ENCODE data around the gene NKX6-2. TPM values are rescaled to one million over a fixed set of nuclear protein-coding genes. Genes with fewer than 3 reads are reported as not detected.

The NKX6-2 gene
- total RNA-seq, 4 donors from 2014 or later, result not detected

DNA sequence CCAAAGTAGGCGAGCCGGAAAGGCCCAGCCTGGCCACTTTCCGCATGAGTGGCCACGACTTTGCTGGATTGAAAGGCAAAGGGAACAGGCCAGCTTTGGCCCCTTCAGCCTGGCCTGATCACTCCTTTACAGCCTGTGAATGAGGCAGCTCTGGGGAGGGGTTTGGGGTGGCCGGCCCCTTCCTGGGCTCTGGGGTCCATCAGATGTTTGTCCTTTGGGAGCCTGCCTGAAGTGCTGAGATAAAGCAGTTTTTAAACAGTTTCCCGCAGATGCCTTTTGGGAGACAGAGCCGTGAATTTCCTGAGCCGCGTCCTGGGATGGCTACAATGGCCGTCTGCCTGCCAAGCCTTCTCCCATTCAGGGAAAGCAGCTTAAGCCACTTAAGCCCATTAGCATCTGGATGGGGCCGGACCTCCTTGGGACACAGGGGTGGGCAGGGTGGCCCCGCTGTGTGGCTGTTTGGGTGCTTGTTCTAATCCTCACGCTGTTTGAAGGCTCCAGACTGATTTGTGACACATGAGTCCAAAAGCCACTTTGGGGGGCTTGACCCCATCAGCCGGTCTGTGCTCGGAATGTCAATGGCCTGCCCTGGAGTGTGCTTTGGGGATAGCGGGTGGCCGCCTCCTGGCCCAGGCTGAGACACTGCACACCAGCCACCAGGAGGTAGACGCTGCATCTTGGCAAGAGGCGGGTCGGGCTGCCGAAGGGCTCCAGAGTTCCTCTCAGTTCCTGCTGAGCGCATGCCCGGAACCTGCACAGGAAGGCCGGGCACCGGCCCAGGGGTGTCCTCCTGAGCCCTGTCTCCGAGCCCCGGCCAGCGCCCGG, 38.9 kb downstream of the NKX6-2 start:
- peak overlapping the region in 3 of 4 donors; percentile 43 to 59 (median 54) for H3K27ac ChIP-seq
- no peaks in the 10 kb centered on the region for H3K9me3 ChIP-seq
- no peaks in the 10 kb centered on the region for H3K27me3 ChIP-seq
- peak; percentile 52 for ATAC-seq
- no peak for TF ChIP-seq EP300 (IDR thresholded peaks at IDR 0.05)
- TF ChIP-seq, protein P1, sequence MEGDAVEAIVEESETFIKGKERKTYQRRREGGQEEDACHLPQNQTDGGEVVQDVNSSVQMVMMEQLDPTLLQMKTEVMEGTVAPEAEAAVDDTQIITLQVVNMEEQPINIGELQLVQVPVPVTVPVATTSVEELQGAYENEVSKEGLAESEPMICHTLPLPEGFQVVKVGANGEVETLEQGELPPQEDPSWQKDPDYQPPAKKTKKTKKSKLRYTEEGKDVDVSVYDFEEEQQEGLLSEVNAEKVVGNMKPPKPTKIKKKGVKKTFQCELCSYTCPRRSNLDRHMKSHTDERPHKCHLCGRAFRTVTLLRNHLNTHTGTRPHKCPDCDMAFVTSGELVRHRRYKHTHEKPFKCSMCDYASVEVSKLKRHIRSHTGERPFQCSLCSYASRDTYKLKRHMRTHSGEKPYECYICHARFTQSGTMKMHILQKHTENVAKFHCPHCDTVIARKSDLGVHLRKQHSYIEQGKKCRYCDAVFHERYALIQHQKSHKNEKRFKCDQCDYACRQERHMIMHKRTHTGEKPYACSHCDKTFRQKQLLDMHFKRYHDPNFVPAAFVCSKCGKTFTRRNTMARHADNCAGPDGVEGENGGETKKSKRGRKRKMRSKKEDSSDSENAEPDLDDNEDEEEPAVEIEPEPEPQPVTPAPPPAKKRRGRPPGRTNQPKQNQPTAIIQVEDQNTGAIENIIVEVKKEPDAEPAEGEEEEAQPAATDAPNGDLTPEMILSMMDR (IDR thresholded peaks at IDR 0.05), result peak in 1 of 4 experiments; percentile 54
- H3K4me1 ChIP-seq, result peaks cover 0 to 35% (median 0%) of the 10 kb centered on the region in 3 donors
- H3K36me3 ChIP-seq, result peaks cover 0 to 62% of the 10 kb centered on the region in 2 donors
- no peak overlapping the region for H3K4me3 ChIP-seq
- WGBS, 2 donors (ENCODE audit: low coverage in 1 of 2), result 100% methylated on average over 1 of the region's 29 CpGs; no CpG with 5 or more reads in 1 of the 2 donors

DNA sequence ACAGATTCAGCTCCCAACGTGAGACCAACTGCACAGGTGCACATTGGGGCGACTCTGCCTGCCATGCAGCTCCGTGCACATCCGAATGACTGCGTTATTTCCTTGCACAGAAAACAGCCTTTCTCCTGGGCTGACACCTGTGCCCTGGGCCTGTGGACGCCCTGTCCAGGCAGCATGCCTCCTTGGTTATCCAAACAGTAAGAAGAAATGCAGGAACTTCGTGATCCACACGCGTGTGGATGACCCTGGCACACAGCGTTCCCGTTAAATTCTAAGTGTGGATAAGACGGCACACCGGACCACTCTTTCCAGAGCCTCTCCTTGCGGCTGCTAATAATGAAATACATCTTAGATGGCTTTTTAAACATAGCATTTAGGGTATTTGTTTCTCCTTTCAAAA, 39.6 kb downstream of the NKX6-2 start:
- Histone ChIP-seq H3K4me3 (no peak overlapping the region), H3K9me3 (no peaks in the 10 kb centered on the region), H3K4me1 (peaks cover 0 to 35% (median 0%) of the 10 kb centered on the region in 3 donors), H3K27me3 (no peaks in the 10 kb centered on the region), H3K27ac (peak overlapping the region in 3 of 4 donors; percentile 43 to 59 (median 54)), H3K36me3 (peaks cover 0 to 62% of the 10 kb centered on the region in 2 donors)
- no peak for ATAC-seq
- 65% methylated on average over 5 of the region's 14 CpGs; no CpG with 5 or more reads in 1 of the 2 donors for WGBS, 2 donors (ENCODE audit: low coverage in 1 of 2)
- TF ChIP-seq EP300 (IDR thresholded peaks at IDR 0.05) (no peak), POLR2AphosphoS5 (IDR thresholded peaks at IDR 0.05) (no peak), POLR2A (IDR thresholded peaks at IDR 0.05) (no peak)
- TF ChIP-seq, protein P1 (IDR thresholded peaks at IDR 0.05), result no peak

GRCh38 chr10:132745971-132746370, 40.0 kb downstream of the NKX6-2 start:
- Histone ChIP-seq H3K9me3 (no peaks in the 10 kb centered on the region), H3K36me3 (peaks cover 0 to 62% of the 10 kb centered on the region in 2 donors), H3K27me3 (no peaks in the 10 kb centered on the region), H3K27ac (peak overlapping the region in 2 of 4 donors; percentile 54 to 59), H3K4me3 (no peak overlapping the region), H3K4me1 (peaks cover 0 to 35% (median 0%) of the 10 kb centered on the region in 3 donors)
- 91% methylated on average over 9 of the region's 13 CpGs; no CpG with 5 or more reads in 1 of the 2 donors for WGBS, 2 donors (ENCODE audit: low coverage in 1 of 2)
- TF ChIP-seq, protein P1 (IDR thresholded peaks at IDR 0.05), result no peak
- TF ChIP-seq EP300 (IDR thresholded peaks at IDR 0.05) (no peak), POLR2AphosphoS5 (IDR thresholded peaks at IDR 0.05) (no peak), POLR2A (IDR thresholded peaks at IDR 0.05) (no peak)
- no peak for ATAC-seq

DNA sequence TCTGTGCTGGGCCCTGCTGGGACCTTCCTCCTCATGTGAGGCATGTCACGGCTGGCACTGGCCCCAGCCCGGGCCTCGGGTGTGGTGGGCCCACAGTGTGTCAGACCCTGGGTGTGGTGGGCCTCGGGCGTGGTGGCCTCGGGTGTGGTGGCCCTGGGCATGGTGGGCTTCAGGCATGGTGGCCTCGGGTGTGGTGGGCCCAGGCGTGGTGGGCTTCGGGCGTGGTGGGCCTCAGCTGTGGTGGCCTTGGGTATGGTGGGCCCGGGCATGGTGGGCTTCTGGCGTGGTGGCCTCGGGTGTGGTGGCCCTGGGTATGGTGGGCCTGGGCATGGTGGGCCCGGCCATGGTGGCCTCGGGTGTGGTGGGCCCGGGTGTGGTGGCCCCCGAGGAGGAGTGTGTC, 40.4 kb downstream of the NKX6-2 start:
- Histone ChIP-seq H3K27me3 (no peaks in the 10 kb centered on the region), H3K27ac (peak overlapping the region in 2 of 4 donors; percentile 54 to 59), H3K9me3 (no peaks in the 10 kb centered on the region), H3K36me3 (peaks cover 0 to 62% of the 10 kb centered on the region in 2 donors), H3K4me1 (peaks cover 0 to 35% (median 0%) of the 10 kb centered on the region in 3 donors), H3K4me3 (no peak overlapping the region)
- ATAC-seq, result no peak
- no CpG with 5 or more reads among the region's 17 CpGs for WGBS, 2 donors (ENCODE audit: low coverage in 1 of 2)
- TF ChIP-seq EP300 (IDR thresholded peaks at IDR 0.05), result no peak
- TF ChIP-seq, protein P1 (IDR thresholded peaks at IDR 0.05), result no peak
- TF ChIP-seq POLR2A (IDR thresholded peaks at IDR 0.05), result no peak
- TF ChIP-seq POLR2AphosphoS5 (IDR thresholded peaks at IDR 0.05), result no peak

All from gastroesophageal sphincter (tissue), 4 donors.